Measurements from ENCODE around the gene UMAD1. TPM values are rescaled to one million over a fixed set of nuclear protein-coding genes. Genes with fewer than 3 reads are reported as not detected.

UMAD1 gene
- total and polyA plus RNA-seq, 4 donors, result 7.7 to 19.2 (median 12.2) TPM

GRCh38 chr7:7720193-7720592 is 79.6 kb downstream of the UMAD1 start:
- Histone ChIP-seq H3K27ac (ENCODE audit: low read depth in 1 of 2, low read length in 1 of 2) (no peak overlapping the region), H3K9ac (ENCODE audit: insufficient read depth in 1 of 2, low read length in 2 of 2) (no peak overlapping the region), H3K27me3 (ENCODE audit: control insufficient read depth in 3 of 3, insufficient read depth in 3 of 3, low read length in 2 of 3) (no peaks in the 10 kb centered on the region), H3K9me3 (ENCODE audit: control insufficient read depth in 4 of 4, insufficient read depth in 3 of 4, low read length in 3 of 4) (no peaks in the 10 kb centered on the region), H3K36me3 (ENCODE audit: control insufficient read depth in 4 of 4, insufficient read depth in 4 of 4, low read length in 4 of 4) (peaks cover 0 to 2% (median 0%) of the 10 kb centered on the region in 4 donors), H3K4me1 (ENCODE audit: control insufficient read depth in 5 of 5, insufficient read depth in 5 of 5, low read length in 5 of 5) (peaks cover 0 to 13% (median 0%) of the 10 kb centered on the region in 5 donors), H3K4me3 (no peak overlapping the region)
- WGBS, 2 donors, result 92 to 96% methylated on average over 1 of the region's 1 CpG
- no peak for TF ChIP-seq CTCF (IDR thresholded peaks at IDR 0.05; ENCODE audit: control extremely low read depth, extremely low read depth)
- DNase-seq, result no peak
- ATAC-seq (ENCODE audit: insufficient read depth, low FRiP score), result no peak

GRCh38 chr7:7720750-7721621 is 80.4 kb downstream of the UMAD1 start:
- Histone ChIP-seq H3K9me3 (ENCODE audit: control insufficient read depth in 4 of 4, insufficient read depth in 3 of 4, low read length in 3 of 4) (no peaks in the 10 kb centered on the region), H3K9ac (ENCODE audit: insufficient read depth in 1 of 2, low read length in 2 of 2) (no peak overlapping the region), H3K36me3 (ENCODE audit: control insufficient read depth in 4 of 4, insufficient read depth in 4 of 4, low read length in 4 of 4) (peaks cover 0 to 2% (median 0%) of the 10 kb centered on the region in 4 donors), H3K4me3 (no peak overlapping the region), H3K27ac (ENCODE audit: low read depth in 1 of 2, low read length in 1 of 2) (no peak overlapping the region), H3K4me1 (ENCODE audit: control insufficient read depth in 5 of 5, insufficient read depth in 5 of 5, low read length in 5 of 5) (peaks cover 0 to 13% (median 0%) of the 10 kb centered on the region in 5 donors), H3K27me3 (ENCODE audit: control insufficient read depth in 3 of 3, insufficient read depth in 3 of 3, low read length in 2 of 3) (no peaks in the 10 kb centered on the region)
- DNase-seq (no peak), ATAC-seq (ENCODE audit: insufficient read depth, low FRiP score) (no peak)
- WGBS, 2 donors, result 94 to 98% methylated on average over 5 of the region's 5 CpGs
- TF ChIP-seq CTCF (IDR thresholded peaks at IDR 0.05; ENCODE audit: control extremely low read depth, extremely low read depth), result no peak

GRCh38 chr7:7731732-7732131 is 91.2 kb downstream of the UMAD1 start:
- DNase-seq (no peak), ATAC-seq (ENCODE audit: insufficient read depth, low FRiP score) (no peak)
- Histone ChIP-seq H3K4me1 (ENCODE audit: control insufficient read depth in 5 of 5, insufficient read depth in 5 of 5, low read length in 5 of 5) (peaks cover 0 to 11% (median 0%) of the 10 kb centered on the region in 5 donors), H3K9me3 (ENCODE audit: control insufficient read depth in 4 of 4, insufficient read depth in 3 of 4, low read length in 3 of 4) (no peaks in the 10 kb centered on the region), H3K27ac (ENCODE audit: low read depth in 1 of 2, low read length in 1 of 2) (no peak overlapping the region), H3K27me3 (ENCODE audit: control insufficient read depth in 3 of 3, insufficient read depth in 3 of 3, low read length in 2 of 3) (peaks cover 0 to 1% (median 0%) of the 10 kb centered on the region in 3 donors), H3K36me3 (ENCODE audit: control insufficient read depth in 4 of 4, insufficient read depth in 4 of 4, low read length in 4 of 4) (no peaks in the 10 kb centered on the region), H3K9ac (ENCODE audit: insufficient read depth in 1 of 2, low read length in 2 of 2) (no peak overlapping the region), H3K4me3 (no peak overlapping the region)
- no peak for TF ChIP-seq CTCF (IDR thresholded peaks at IDR 0.05; ENCODE audit: control extremely low read depth, extremely low read depth)
